Nephron (organoid): Measurements from ENCODE around the gene KRT74.

Experiments
- H3K27ac Mint-ChIP-seq, 3 experiments: 2 replicates each; pipeline ENCODE4 v1.8.0; 2020; ENCODE audit warnings: mixed read lengths in 3 of 3, mild to moderate bottlenecking in 2 of 3, moderate library complexity in 1 of 3
- H3K27me3 Mint-ChIP-seq: 2 replicates; pipeline ENCODE4 v1.8.0; 2021; ENCODE audit warnings: low read depth, mild to moderate bottlenecking, moderate library complexity, mixed read lengths
- H3K36me3 Mint-ChIP-seq: 2 replicates; pipeline ENCODE4 v1.8.0; 2020; ENCODE audit warnings: low read depth, mixed read lengths
- H3K4me1 Mint-ChIP-seq: 2 replicates; pipeline ENCODE4 v1.8.0; 2020; ENCODE audit warnings: mixed read lengths
- H3K4me3 Mint-ChIP-seq, 3 experiments: 2 replicates each; pipeline ENCODE4 v1.8.0; 2020; ENCODE audit warnings: mild to moderate bottlenecking in 3 of 3, mixed read lengths in 3 of 3, moderate library complexity in 2 of 3
- H3K9me3 Mint-ChIP-seq: 2 replicates; pipeline ENCODE4 v1.8.0; 2020; ENCODE audit warnings: mixed read lengths
- TF ChIP-seq, protein P1 (sequence below), 3 experiments: fragments of 200-600 bp; sonication (generic); IDR thresholded peaks; one replicate each; pipeline ENCODE4 v1.5.0; 2021; ENCODE audit warnings: antibody characterized with exemption in 3 of 3; ENCODE audit not compliant: unreplicated experiment in 3 of 3

Gene KRT74

DNA sequence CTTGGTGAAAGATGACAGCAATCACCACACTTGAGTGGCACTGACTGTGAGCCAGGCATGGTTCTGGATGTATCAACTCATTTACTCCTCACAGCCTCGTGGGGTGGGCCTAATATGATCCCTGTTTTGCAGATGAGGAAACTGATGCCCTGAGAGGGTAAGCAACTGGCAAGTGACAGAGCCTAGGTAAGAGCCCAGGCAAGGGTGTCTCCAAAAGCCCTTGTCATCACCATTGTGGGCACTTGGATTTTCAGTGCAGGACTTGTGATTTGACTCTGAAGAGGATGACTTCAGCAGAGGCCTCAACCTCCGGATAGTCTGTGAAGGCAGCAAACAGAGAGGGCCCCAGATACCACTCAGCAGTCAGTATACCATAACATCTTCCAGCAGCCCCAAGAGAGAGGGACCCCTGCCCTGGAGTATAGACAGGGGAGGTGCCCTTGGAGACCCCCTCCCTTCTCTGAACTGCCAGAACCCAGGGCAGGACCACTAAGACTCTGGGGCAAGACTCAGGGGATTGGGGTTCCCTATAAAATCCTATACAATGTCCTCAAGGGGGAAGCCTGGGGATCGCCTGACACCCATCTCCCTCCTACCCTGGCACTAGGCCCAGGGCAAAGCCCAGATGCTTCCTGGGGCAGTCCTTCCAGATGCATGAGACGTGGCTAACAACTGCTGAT, 46.4 kb downstream of the KRT74 start:
- no peaks in the 10 kb centered on the region for H3K9me3 Mint-ChIP-seq
- H3K27me3 Mint-ChIP-seq, result peaks cover 10% of the 10 kb centered on the region
- H3K4me3 Mint-ChIP-seq, result no peak overlapping the region
- H3K36me3 Mint-ChIP-seq, result no peaks in the 10 kb centered on the region
- no peaks in the 10 kb centered on the region for H3K4me1 Mint-ChIP-seq
- H3K27ac Mint-ChIP-seq, result no peak overlapping the region
- TF ChIP-seq, protein P1, sequence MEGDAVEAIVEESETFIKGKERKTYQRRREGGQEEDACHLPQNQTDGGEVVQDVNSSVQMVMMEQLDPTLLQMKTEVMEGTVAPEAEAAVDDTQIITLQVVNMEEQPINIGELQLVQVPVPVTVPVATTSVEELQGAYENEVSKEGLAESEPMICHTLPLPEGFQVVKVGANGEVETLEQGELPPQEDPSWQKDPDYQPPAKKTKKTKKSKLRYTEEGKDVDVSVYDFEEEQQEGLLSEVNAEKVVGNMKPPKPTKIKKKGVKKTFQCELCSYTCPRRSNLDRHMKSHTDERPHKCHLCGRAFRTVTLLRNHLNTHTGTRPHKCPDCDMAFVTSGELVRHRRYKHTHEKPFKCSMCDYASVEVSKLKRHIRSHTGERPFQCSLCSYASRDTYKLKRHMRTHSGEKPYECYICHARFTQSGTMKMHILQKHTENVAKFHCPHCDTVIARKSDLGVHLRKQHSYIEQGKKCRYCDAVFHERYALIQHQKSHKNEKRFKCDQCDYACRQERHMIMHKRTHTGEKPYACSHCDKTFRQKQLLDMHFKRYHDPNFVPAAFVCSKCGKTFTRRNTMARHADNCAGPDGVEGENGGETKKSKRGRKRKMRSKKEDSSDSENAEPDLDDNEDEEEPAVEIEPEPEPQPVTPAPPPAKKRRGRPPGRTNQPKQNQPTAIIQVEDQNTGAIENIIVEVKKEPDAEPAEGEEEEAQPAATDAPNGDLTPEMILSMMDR (IDR thresholded peaks at IDR 0.05; ENCODE audit: unreplicated experiment in 3 of 3), result no peak

DNA sequence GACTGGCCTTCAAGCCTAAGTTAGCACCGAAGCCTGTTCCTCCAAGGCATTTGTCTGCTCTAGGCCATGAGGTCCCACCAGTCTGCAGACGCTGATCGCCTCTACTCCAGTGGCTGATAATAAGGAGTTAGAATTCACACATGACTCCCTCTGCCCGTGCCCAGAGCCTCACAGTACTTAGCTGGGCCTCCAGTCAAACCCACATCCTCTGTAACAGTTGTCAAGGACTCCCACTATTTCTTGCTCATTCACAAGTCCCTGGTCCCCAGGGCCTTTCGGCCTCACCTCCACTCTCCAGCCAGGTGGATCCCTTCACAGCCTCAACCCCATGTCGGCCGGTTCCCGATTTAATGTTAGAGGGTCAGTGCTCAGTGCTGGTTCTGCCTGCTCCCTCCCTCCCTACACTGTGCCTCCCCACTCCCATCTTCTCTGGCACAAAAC, 47.1 kb downstream of the KRT74 start:
- H3K4me3 Mint-ChIP-seq, result no peak overlapping the region

DNA sequence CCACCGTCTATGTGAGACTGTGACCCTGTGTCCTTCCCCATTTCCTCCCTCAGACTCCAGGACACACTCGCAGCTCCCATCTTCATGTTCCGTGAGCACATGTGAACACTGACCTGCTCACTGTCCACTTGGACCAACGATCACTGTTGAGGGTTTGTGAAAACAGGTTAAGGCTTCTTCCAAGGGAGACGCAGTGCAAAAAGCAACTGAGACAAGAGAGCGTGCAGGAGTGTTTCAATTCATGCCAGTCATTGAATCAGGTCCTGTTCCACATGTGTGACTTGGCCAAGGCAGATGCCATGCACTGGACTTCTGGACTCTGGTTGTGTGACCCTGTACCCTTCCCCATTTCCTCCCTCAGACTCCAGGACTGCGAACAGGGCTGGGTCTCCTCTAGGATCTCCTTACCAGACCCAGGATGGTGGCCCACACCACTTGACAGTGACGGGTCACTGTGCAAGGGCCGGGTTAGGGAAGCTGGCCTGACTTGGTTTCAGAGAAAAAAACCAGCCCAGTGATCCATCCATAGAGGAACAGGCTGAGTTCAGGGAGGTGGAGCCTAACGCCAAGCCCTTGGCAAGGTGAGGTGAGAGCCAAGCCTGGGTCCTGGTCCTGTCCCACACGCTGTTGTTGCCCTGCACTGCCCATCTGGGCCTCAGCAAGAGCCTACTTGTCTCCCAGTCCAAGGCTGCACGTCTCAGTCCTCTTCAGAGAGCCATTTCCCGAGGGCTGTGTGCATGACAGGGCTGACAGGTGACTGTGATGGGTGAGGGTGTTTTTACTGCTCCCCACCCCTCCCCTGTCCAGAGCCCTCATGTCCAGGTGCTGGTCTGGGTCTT, 47.8 kb downstream of the KRT74 start:
- no peaks in the 10 kb centered on the region for H3K36me3 Mint-ChIP-seq
- TF ChIP-seq, protein P1 (IDR thresholded peaks at IDR 0.05; ENCODE audit: unreplicated experiment in 3 of 3), result no peak
- no peak overlapping the region for H3K4me3 Mint-ChIP-seq
- no peak overlapping the region for H3K27ac Mint-ChIP-seq
- no peaks in the 10 kb centered on the region for H3K9me3 Mint-ChIP-seq
- no peaks in the 10 kb centered on the region for H3K4me1 Mint-ChIP-seq
- peaks cover 9% of the 10 kb centered on the region for H3K27me3 Mint-ChIP-seq

More for the DNA sequence above, 47.1 kb downstream of the KRT74 start:
- Mint-ChIP-seq H3K4me1 (no peaks in the 10 kb centered on the region), H3K27ac (no peak overlapping the region), H3K27me3 (peaks cover 9% of the 10 kb centered on the region), H3K9me3 (no peaks in the 10 kb centered on the region), H3K36me3 (no peaks in the 10 kb centered on the region)
- TF ChIP-seq, protein P1 (IDR thresholded peaks at IDR 0.05; ENCODE audit: unreplicated experiment in 3 of 3), result no peak

DNA sequence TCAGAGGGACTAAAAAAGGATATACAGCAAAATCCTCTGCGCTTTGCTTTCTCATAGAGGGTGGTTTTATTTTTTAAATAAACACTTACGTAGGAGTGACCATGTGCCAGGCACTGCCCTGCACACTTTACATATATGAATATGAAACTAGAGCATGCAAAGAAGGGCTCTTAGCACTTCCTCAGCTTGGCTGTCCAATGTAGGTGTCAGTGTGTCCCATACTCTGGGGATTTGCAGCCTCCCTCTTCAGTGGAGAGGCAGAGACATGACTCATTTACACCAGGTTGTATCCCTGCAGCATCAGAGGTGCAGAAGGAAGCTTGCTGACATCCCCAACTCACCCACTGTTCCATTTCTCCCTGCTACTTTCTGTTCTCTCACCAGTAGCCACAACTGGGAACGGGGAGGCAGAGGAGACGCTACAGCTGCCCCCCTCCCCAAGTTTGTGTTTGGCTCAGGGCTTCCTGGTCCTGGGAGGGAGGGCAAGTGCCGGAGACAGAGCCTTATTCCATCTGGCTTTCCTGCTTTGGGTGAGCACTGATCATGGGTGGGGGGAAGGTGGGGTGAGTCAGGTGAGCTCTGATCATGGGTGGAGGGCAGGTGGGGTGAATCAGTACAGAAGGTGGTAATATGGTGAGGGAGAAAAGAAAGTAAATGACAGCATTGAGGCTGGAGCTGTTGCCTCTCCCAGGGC, 48.6 kb downstream of the KRT74 start:
- Mint-ChIP-seq H3K4me3 (no peak overlapping the region), H3K36me3 (no peaks in the 10 kb centered on the region), H3K9me3 (no peaks in the 10 kb centered on the region), H3K4me1 (no peaks in the 10 kb centered on the region), H3K27ac (no peak overlapping the region), H3K27me3 (peaks cover 9% of the 10 kb centered on the region)
- TF ChIP-seq, protein P1 (IDR thresholded peaks at IDR 0.05; ENCODE audit: unreplicated experiment in 3 of 3), result no peak

DNA sequence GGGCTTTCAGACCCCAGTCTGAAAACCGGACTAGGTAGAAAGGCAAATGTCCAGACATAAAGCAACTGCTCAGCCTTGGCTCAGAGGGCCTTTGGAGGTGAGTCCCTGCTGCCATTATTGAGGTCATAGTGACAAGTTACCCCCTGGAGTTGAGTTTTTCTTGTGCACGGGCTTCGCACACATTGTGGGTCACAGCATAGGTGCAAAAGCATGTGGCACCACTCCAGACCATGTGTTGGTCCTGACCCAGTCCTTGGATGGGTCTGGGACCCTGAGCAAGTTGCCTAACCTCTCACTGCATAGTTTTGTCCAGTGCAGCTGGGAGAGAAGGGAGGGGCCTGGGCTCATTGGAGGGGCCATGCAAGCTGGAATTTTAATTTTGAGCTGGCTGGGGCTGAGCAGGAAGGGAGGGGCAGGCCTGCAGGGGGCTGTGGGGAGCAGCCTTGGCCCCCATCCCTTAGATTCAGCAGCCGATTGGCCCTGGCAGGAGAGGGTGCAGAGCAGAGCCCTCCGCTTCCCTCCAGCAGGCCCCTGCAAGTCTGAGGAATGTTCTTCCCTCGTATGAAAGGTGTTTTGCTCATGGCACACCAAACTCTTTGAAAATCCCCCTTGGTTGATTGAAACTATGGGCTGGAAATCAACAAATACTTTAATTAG, 49.3 kb downstream of the KRT74 start:
- H3K27me3 Mint-ChIP-seq, result peaks cover 9% of the 10 kb centered on the region
- no peak overlapping the region for H3K4me3 Mint-ChIP-seq
- no peaks in the 10 kb centered on the region for H3K36me3 Mint-ChIP-seq
- TF ChIP-seq, protein P1 (IDR thresholded peaks at IDR 0.05; ENCODE audit: unreplicated experiment in 3 of 3), result no peak
- no peak overlapping the region for H3K27ac Mint-ChIP-seq
- H3K4me1 Mint-ChIP-seq, result no peaks in the 10 kb centered on the region
- H3K9me3 Mint-ChIP-seq, result no peaks in the 10 kb centered on the region
